Activated naive CD4-positive, alpha-beta T cell treated with anti-CD3 and anti-CD28 coated beads for 36 hours (primary cell): ENCODE results near the gene CAMTA1. TPM values are rescaled to one million over a fixed set of nuclear protein-coding genes. Genes with fewer than 3 reads are reported as not detected.
"Not testable (repeated sequence)": the region's sequence is repeated elsewhere in the genome, so short reads cannot be mapped to it uniquely, and the experiment has no call there.

Source experiments
- CTCF ChIA-PET: fragments of 350-600 bp; sonication (Branson Sonifier 250); formaldehyde crosslinking; loops from one replicate; lab custom pipeline; 2021; ENCODE audit warnings: antibody characterized with exemption; lab: Charles Lee
- DNase-seq: peaks from one replicate; pipeline ENCODE4 v3.0.0-alpha.2; 2020
- H3K27ac Mint-ChIP-seq: one replicate; pipeline ENCODE4 v1.8.0; 2021; ENCODE audit warnings: mild to moderate bottlenecking, mixed read lengths
- H3K27me3 Mint-ChIP-seq: one replicate; pipeline ENCODE4 v1.8.0; 2021; ENCODE audit warnings: low read depth, mixed read lengths
- H3K36me3 Mint-ChIP-seq: one replicate; pipeline ENCODE4 v1.8.0; 2021; ENCODE audit warnings: low read depth, mixed read lengths
- H3K4me1 Mint-ChIP-seq: one replicate; pipeline ENCODE4 v1.8.0; 2021; ENCODE audit warnings: low read depth, mixed read lengths
- H3K4me3 Mint-ChIP-seq: one replicate; pipeline ENCODE4 v1.8.0; 2021; ENCODE audit warnings: mild to moderate bottlenecking, moderate library complexity, mixed read lengths
- H3K9me3 Mint-ChIP-seq: one replicate; pipeline ENCODE4 v1.8.0; 2021; ENCODE audit warnings: mixed read lengths
- intact Hi-C: fragments of 100-400 bp; cut with micrococcal nuclease; formaldehyde crosslinking; loops from one replicate; pipeline ENCODE4 v1.15.1; 2023
- total RNA-seq, 2 experiments: library from RNA; stranded (reverse); gene quantifications; one replicate each; pipeline ENCODE4 v1.2.3, GENCODE V29; 2021

The CAMTA1 gene
- total RNA-seq, 2 experiments from 2014 or later: 61.5 to 70.9 TPM

DNA sequence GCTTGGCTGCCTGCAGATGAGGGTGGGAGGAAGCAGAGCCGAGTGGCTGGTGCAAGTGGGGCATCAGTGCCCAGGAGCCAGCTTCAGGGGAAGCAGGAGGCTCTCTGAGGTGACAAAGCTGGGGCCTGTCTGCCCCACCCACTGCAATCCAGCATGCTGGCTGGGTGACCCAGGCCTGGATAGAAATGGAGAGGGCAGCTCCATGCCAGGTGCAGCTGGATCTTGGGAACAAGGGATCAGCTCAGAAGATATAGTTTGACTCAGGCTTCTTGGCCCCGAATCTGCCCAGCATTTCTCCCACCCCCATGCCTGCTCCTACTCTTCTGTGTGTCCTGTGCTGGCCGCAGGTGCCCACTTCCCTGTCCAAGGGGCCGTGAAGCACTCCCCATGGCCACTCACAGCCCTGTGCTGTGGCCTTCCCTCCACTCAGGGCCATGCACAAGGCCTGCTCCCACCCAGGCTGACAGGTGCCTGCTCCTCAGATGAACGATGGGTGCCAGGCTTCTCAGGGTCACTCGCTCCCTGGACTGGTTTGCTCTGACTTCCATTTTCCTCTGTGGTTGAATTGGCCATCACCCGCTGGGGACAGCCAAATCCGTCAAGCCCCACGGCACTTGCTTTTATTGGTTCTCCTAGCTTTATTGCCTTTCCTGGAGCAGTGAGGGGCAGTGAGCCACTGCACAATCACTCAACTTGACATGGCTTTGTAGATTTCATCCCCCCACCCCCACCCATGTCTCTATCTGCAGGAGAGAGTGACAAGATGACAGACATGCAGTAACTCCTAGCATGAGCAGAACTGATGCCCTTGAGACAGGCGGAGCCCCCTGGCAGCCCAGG lies 811.1 kb downstream of the CAMTA1 start:
- CTCF ChIA-PET: interaction anchor here (0.6 kb wide), 1 partner anchor 51 kb away, joined by 4 read pairs; no protein-coding TSS in a partner anchor
- intact Hi-C loops: no loop called here
- Mint-ChIP-seq H3K36me3 (no peaks in the 10 kb centered on the region), H3K4me1 (no peaks in the 10 kb centered on the region), H3K27ac (no peak overlapping the region), H3K9me3 (peaks cover 4% of the 10 kb centered on the region), H3K27me3 (peaks cover 3% of the 10 kb centered on the region), H3K4me3 (no peak overlapping the region)
- DNase-seq: no peak

DNA sequence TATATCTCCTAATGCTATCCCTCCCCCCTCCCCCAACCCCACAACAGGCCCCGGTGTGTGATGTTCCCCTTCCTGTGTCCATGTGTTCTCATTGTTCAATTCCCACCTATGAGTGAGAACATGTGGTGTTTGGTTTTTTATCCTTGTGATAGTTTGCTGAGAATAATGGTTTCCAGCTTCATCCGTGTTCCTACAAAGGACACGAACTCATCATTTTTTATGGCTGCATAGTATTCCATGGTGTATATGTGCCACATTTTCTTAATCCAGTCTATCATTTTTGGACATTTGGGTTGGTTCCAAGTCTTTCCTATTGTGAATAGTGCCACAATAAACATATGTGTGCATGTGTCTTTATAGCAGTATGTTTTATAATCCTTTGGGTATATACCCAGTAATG lies 812.8 kb downstream of the CAMTA1 start:
- CTCF ChIA-PET, H3K27ac Mint-ChIP-seq, H3K4me3 Mint-ChIP-seq, intact Hi-C loops, H3K4me1 Mint-ChIP-seq, H3K27me3 Mint-ChIP-seq, H3K36me3 Mint-ChIP-seq, DNase-seq, H3K9me3 Mint-ChIP-seq: not testable (repeated sequence)

DNA sequence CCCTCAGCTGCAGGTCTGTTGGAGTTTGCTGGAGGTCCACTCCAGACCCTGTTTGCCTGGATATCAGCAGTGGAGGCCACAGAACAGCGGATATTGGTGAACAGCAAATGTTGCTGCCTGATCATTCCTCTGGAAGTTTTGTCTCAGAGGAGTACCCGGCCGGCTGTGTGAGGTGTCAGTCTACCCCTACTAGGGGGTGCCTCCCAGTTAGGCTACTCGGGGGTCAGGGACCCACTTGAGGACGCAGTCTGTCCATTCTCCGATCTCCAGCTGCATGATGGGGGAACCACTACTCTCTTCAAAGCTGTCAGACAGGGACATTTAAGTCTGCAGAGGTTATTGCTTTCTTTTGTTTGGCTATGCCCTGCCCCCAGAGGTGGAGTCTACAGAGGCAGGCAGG lies 819.7 kb downstream of the CAMTA1 start:
- H3K27me3 Mint-ChIP-seq, H3K4me3 Mint-ChIP-seq, CTCF ChIA-PET, H3K9me3 Mint-ChIP-seq, H3K36me3 Mint-ChIP-seq, DNase-seq, H3K27ac Mint-ChIP-seq, H3K4me1 Mint-ChIP-seq, intact Hi-C loops: not testable (repeated sequence)

DNA sequence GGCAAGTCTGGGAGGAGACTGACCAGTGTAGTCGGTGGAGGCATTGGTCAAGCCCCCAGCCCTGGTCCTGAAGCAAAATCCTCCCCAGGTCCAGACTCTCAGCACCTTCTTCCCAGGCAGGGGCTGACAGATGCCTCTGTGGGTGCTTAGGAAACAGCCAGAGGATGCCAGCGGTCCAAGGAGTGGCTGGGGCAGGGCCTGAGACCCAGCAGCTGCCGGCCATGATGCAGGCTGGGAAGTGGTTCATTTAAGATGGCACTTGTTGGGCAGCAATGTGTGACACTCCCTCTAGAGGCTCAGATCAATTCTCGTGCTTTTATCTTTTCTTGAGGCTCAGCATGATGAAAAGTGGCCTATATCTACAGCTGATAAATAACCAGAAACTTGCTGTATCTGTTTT lies 820.8 kb downstream of the CAMTA1 start:
- H3K4me1 Mint-ChIP-seq: no peaks in the 10 kb centered on the region
- no peak overlapping the region for H3K27ac Mint-ChIP-seq
- DNase-seq: no peak
- CTCF ChIA-PET: no interaction called here
- intact Hi-C loops: no loop called here
- no peaks in the 10 kb centered on the region for H3K9me3 Mint-ChIP-seq
- H3K27me3 Mint-ChIP-seq: peaks cover 4% of the 10 kb centered on the region
- H3K4me3 Mint-ChIP-seq: no peak overlapping the region
- no peaks in the 10 kb centered on the region for H3K36me3 Mint-ChIP-seq

DNA sequence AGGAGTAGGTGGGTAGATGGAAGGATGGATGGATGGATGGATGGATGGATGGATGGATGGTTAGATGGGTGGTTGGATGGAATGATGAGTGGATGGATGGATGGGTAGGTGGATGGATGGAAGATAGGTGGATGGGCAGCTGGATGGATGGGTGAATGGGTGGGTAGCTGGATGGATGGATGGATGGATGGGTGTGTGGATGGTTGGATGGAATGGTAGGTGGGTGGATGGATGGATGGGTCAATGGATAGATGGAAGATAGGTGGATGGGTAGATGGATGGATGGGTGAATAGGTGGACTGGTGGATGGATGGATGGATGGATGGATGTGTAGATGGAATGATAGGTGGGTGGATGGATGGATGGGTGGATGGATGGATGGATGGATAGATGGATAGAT lies 821.8 kb downstream of the CAMTA1 start:
- Mint-ChIP-seq H3K4me1 (no peaks in the 10 kb centered on the region), H3K27me3 (peaks cover 4% of the 10 kb centered on the region), H3K36me3 (no peaks in the 10 kb centered on the region), H3K27ac (no peak overlapping the region), H3K4me3 (no peak overlapping the region), H3K9me3 (no peaks in the 10 kb centered on the region)
- intact Hi-C loops: no loop called here
- CTCF ChIA-PET: no interaction called here
- DNase-seq: no peak

DNA sequence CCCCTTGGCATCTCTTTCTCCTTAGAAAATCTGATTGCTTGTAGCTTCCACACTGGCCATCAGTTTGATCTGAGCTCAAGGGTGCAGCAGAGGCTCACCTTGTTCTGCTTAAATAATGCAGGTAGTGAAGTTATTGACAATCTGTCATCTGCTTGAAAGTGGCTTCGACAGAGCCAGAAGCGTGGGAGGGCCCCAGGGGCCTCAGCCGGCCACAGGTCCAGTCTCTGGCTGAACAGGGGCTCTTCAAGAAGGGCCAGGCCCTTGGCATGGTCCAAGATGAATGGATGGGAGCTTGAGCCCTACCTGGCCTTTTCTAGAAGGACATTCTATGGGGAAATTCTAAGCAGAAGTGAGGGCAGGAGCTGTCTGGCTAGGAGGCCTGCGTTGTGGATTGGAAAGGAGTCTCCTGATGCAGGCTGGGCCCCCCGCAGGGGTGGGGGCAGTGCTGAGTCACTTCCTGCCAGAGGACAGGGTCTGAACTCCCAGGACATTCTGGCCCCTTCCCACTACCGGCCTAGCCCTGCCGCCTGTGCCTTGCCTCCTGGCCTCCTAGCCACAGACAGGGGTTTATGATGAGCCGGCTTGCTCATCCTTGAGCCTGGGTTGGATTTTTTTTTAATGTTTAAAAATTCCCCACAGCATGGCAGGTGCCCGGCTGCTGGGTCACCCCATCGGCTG lies 823.5 kb downstream of the CAMTA1 start:
- H3K27ac Mint-ChIP-seq: no peak overlapping the region
- no peaks in the 10 kb centered on the region for H3K4me1 Mint-ChIP-seq
- no peaks in the 10 kb centered on the region for H3K36me3 Mint-ChIP-seq
- H3K4me3 Mint-ChIP-seq: no peak overlapping the region
- H3K9me3 Mint-ChIP-seq: no peaks in the 10 kb centered on the region
- H3K27me3 Mint-ChIP-seq: peaks cover 4% of the 10 kb centered on the region
- CTCF ChIA-PET: no interaction called here
- no peak for DNase-seq
- intact Hi-C loops: no loop called here

DNA sequence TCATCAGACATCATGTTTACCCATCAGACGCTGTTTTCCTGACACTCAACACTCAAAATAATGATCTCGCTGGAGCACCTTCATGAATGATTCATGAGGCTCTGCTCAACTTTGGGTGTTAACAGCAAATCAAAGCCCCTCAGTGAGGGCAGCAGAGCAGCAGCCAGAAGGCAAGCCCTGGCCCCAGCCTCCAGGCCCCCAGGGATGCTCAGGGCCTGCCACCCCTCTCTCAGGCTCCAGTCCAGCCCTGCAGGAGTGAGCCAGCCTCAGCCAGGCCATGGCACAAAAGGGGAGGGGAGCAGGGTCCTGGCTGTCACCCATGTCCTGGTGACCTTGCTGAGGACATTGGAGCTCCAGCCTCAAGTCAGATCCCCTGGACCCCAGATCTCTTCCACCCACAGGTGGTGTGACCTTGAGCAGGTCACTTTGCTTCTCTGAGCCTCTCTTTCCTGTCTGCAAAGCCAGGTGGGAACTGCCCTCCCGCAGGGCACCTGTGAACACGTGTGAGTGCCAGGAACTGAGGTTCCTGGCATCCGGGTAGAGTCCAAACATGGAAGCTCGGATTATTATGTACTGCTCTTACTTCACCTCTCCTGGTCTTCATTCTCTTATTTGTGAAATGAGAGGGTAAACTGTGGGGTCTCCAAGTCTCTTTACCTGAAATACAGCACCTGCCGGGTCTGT lies 824.2 kb downstream of the CAMTA1 start:
- H3K9me3 Mint-ChIP-seq: no peaks in the 10 kb centered on the region
- CTCF ChIA-PET: no interaction called here
- no peaks in the 10 kb centered on the region for H3K4me1 Mint-ChIP-seq
- intact Hi-C loops: no loop called here
- H3K27ac Mint-ChIP-seq: no peak overlapping the region
- H3K27me3 Mint-ChIP-seq: peaks cover 4% of the 10 kb centered on the region
- DNase-seq: no peak
- no peak overlapping the region for H3K4me3 Mint-ChIP-seq
- H3K36me3 Mint-ChIP-seq: no peaks in the 10 kb centered on the region

DNA sequence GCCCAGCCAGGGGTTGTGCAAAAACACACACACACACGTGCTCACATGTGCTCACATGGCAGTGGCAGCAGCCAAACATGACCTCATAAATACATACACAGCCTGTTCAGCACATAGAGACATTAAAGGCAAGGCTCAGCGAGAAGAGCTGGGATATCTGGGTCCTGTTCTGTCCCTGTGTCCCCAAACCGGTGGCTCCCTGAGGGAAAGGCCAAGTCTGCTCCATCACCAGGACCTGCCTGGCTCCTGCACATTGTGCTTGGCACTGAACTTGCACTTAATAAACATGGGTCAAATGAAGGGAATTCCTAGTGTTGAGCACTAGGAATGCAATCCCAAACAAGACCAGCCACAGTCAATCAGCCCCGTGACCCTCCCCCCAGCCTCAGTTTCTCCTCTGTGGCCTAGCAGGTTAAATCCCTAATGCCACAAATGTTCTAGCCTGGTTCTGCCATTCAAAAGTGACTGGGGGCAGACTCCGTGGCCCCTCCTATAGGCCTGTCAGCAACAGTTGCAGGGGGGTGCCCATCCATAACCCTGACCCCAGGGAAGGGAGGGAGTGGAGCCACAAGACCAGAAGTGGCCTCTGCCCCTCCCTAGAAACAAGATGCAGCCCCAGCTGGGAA lies 825.0 kb downstream of the CAMTA1 start:
- CTCF ChIA-PET: no interaction called here
- Mint-ChIP-seq H3K4me3 (no peak overlapping the region), H3K4me1 (no peaks in the 10 kb centered on the region), H3K36me3 (no peaks in the 10 kb centered on the region), H3K27ac (no peak overlapping the region), H3K27me3 (peaks cover 4% of the 10 kb centered on the region), H3K9me3 (no peaks in the 10 kb centered on the region)
- no peak for DNase-seq
- intact Hi-C loops: no loop called here

DNA sequence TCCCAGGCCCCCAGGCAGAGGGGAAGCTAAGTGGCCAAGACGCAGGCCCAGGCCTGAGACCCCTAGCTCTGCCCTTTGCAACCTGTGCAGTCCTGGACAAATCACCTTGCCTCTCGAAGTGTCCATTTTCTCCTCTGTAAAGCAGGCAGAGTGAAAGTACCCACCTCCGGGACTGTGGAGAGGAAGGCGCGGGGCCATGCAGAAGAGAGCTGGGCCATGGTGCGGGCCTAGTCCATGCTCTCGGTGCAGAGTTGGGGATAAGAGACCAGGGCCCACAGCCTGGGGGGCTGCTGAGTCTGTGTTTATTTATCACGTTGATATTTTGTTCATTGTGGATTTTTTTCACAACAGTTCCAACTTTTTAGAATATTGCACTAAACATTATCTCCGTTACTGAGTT lies 825.7 kb downstream of the CAMTA1 start:
- Mint-ChIP-seq H3K27ac (no peak overlapping the region), H3K4me1 (no peaks in the 10 kb centered on the region), H3K27me3 (no peaks in the 10 kb centered on the region), H3K4me3 (no peak overlapping the region), H3K36me3 (no peaks in the 10 kb centered on the region), H3K9me3 (no peaks in the 10 kb centered on the region)
- no peak for DNase-seq
- intact Hi-C loops: no loop called here
- CTCF ChIA-PET: no interaction called here

DNA sequence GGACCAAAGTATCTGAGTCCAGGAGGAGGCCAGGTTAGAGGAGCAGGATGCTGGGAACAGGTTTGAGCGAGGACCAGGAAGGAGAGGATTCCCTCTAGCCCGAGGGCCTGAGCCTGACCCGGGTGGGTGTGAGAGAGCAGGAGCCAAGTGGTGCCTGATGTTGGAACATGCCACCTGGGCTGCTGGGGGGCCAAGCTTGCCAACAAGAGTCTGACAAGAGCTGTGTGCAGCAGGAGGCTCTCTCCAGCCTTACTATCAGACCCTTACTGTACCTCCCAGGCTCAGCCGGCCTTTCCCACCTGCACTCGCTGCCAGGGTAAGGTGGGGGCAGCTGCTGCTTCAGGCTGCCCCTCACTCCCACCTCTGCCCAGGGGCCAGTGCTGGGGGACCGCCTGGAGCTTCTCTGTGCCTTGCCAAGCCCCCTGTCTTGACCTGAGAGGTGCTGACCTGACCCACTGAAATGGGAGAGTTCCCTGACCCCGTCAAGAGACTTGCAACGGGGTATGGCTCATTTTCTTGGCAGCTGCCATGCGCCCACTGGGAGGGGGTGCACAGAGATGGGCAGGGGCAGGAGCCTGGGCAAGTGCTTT lies 826.3 kb downstream of the CAMTA1 start:
- Mint-ChIP-seq H3K4me3 (no peak overlapping the region), H3K4me1 (no peaks in the 10 kb centered on the region), H3K36me3 (no peaks in the 10 kb centered on the region), H3K27me3 (no peaks in the 10 kb centered on the region), H3K9me3 (no peaks in the 10 kb centered on the region), H3K27ac (no peak overlapping the region)
- intact Hi-C loops: no loop called here
- CTCF ChIA-PET: no interaction called here
- no peak for DNase-seq

DNA sequence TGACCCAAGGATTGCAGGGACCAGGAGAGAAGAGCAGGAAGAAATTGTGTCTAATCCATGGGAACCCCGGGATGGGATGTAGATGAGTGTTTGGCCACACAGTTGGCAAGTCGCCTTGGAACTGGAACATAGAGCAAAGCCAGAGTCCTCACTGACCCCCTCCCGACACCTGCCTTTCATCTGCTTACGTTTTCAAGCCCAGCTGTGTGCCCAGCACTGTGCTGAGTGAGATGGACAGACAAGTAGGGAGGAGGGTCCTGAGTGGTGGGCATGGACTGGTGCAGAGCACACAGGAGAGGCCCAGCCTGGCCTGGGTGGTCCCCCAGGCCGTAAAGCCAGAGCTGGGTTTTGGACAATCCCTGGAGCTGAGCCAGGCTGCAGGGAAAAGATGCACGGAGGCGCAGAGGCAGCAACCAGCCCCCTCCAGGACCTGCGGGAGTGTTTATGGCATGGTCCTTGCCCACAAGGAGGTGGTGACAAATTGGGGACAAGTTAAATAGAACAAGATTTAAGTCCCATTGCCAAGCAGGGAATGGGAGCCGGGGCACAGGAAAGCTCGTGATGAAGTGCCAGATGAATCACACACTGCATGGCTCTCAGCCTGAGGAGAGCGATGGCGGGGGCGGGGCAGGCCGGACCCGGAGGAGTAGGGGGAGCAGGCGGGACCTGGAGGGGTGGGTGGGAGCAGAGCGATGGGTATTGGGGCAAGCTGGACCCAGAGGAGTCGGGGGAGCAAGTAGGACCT lies 828.0 kb downstream of the CAMTA1 start:
- Mint-ChIP-seq H3K36me3 (no peaks in the 10 kb centered on the region), H3K27ac (no peak overlapping the region), H3K9me3 (no peaks in the 10 kb centered on the region), H3K4me3 (no peak overlapping the region), H3K27me3 (no peaks in the 10 kb centered on the region), H3K4me1 (no peaks in the 10 kb centered on the region)
- no peak for DNase-seq
- intact Hi-C loops: no loop called here
- CTCF ChIA-PET: no interaction called here

DNA sequence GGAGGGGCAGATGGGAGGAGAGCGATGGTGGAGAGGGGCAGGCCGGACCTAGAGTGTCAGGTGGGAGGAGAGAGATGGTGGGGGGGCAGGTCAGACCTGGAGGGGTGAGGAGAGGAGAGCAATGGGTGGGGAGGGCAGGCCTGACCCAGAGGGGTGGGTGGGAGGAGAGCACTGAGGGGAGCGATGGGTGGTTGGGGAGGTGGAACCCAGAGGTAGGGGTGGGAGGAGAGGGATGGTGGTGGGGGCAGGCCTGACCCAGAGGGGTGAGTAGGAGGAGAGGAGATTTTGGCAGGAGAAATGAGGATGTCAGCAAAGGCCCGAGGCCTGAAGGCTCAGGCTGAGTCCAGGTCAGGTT lies 828.6 kb downstream of the CAMTA1 start:
- CTCF ChIA-PET: no interaction called here
- Mint-ChIP-seq H3K36me3 (no peaks in the 10 kb centered on the region), H3K4me1 (no peaks in the 10 kb centered on the region), H3K27ac (no peak overlapping the region), H3K4me3 (no peak overlapping the region), H3K27me3 (no peaks in the 10 kb centered on the region), H3K9me3 (no peaks in the 10 kb centered on the region)
- intact Hi-C loops: no loop called here
- DNase-seq: no peak
